Mammary epithelial cell (primary cell): ENCODE measurements around the gene ANKRD6.

Experiments
- EZH2 ChIP-seq: IDR thresholded peaks from 2 replicates; pipeline ENCODE4 v1.6.1; 2012; ENCODE audit warnings: low read length, inconsistent platforms, borderline replicate concordance
- TF ChIP-seq, protein P1 (sequence below), 2 donors: IDR thresholded peaks in 1 of 2; conservative IDR thresholded peaks in 1 of 2; 2 replicates each; pipeline ENCODE4 v1.5.1; 2011 to 2012; ENCODE audit warnings: inconsistent platforms in 2 of 2, low read length in 2 of 2, mild to moderate bottlenecking in 2 of 2, control low read depth in 1 of 2, low read depth in 1 of 2; ENCODE audit not compliant: insufficient read depth in 1 of 2; ENCODE audit errors: extremely low read depth in 1 of 2

- TF ChIP-seq, protein P1, sequence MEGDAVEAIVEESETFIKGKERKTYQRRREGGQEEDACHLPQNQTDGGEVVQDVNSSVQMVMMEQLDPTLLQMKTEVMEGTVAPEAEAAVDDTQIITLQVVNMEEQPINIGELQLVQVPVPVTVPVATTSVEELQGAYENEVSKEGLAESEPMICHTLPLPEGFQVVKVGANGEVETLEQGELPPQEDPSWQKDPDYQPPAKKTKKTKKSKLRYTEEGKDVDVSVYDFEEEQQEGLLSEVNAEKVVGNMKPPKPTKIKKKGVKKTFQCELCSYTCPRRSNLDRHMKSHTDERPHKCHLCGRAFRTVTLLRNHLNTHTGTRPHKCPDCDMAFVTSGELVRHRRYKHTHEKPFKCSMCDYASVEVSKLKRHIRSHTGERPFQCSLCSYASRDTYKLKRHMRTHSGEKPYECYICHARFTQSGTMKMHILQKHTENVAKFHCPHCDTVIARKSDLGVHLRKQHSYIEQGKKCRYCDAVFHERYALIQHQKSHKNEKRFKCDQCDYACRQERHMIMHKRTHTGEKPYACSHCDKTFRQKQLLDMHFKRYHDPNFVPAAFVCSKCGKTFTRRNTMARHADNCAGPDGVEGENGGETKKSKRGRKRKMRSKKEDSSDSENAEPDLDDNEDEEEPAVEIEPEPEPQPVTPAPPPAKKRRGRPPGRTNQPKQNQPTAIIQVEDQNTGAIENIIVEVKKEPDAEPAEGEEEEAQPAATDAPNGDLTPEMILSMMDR (conservative IDR thresholded peaks at IDR 0.05 in 1 of 2, IDR thresholded peaks at IDR 0.05 in 1 of 2; ENCODE audit: extremely low read depth in 1 of 2, insufficient read depth in 1 of 2, low read depth in 1 of 2, low read length in 2 of 2), result no peak
- TF ChIP-seq EZH2, result no peak
Measured at GRCh38 chr6:89590133-89590532, 157.2 kb downstream of the ANKRD6 start.
